Ishikawa (cell line): ENCODE data around the gene STX5.
A peak's percentile ranks its signal among the peaks of the same experiment; 100 is the strongest.

Experiments used
- CREB1 ChIP-seq: IDR thresholded peaks from 2 replicates; pipeline ENCODE4 v1.6.1; 2012; ENCODE audit warnings: low read depth
- NFIC ChIP-seq: IDR thresholded peaks from 2 replicates; pipeline ENCODE4 v1.6.1; 2012
- TAF1 ChIP-seq: IDR thresholded peaks from 2 replicates; pipeline ENCODE4 v1.6.1; 2012; ENCODE audit warnings: low read depth, mild to moderate bottlenecking
- TCF12 ChIP-seq: IDR thresholded peaks from 2 replicates; pipeline ENCODE4 v1.6.1; 2012; ENCODE audit warnings: low read depth
- TEAD4 ChIP-seq: IDR thresholded peaks from 2 replicates; pipeline ENCODE4 v1.6.1; 2012
- YY1 ChIP-seq: IDR thresholded peaks from 2 replicates; pipeline ENCODE4 v1.6.1; 2012; ENCODE audit warnings: low read depth
- ZBTB7A ChIP-seq: IDR thresholded peaks from 2 replicates; pipeline ENCODE4 v1.6.1; 2012; ENCODE audit warnings: low read depth
- TF ChIP-seq, protein P1 (sequence below): IDR thresholded peaks from 2 replicates; pipeline ENCODE4 v1.6.1; 2012; ENCODE audit warnings: low read depth, mild to moderate bottlenecking

STX5 gene

DNA sequence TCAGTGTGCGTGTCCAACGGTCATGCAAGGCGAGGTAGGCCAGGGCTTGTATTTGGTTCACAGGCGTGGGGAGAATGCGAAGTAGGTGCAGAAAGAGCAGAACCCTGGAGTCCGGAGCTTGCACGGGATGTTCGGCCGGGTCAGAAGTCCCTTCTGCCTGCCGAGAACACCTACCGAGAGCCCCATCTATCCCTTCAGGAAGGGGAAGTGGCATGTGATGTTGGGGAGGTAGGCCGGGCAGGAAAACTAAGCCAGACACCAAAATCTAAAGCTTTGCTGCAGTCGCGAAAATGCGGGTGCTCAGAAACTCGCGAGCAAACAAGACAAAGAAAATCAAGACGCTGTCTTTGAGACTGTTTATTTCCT lies 61.1 kb downstream of the STX5 start:
- TF ChIP-seq TEAD4 (no peak), TAF1 (no peak), YY1 (no peak), TCF12 (no peak), CREB1 (no peak), NFIC (0 out of 2 replicates have a peak, but pooled peaks have one; percentile 12), ZBTB7A (no peak)

DNA sequence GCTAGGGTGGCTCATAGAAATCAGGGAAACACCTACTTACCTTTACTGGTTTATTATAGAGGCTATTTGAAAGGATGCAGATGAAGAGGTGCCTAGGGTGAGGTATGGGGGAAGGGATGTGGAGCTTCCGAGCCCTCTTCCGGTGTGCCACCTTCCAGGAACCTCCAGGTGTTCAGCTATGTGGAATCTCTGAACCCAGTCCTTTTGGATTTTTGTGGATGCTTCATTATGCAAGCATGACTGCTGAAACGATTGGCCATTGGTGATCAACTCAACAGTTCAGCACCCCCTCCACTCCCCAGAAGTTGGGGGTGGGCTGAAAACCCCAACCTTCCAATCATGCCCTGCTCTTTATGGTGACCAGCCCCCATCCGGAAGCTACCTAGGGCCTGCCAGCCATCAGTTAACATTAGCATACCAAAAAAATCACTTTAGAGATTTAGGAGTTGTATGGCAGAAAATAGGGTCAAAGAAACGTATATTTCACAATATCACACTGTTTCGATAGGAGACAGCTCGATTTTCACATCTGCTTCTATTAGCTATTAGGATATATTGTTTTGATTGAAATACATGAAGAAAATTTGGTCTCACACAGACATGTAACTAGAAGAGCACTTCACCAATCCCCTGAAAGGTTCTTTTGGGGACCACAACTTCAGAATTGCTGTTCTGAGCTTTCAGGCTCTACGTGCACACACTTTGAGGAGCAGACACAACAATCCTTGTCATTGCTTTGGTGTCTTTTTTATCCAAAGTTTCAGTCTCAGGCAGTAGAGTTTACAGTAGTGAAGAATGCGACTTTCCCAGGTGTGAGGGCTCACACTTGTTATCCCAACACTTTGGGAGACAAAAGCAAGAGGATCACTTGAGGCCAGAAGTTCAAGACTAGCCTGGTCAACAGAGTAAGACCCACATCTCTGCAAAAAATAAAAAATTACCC lies 73.7 kb downstream of the STX5 start:
- TF ChIP-seq NFIC (no peak), CREB1 (no peak), TAF1 (no peak), ZBTB7A (no peak)
- TF ChIP-seq, protein P1, sequence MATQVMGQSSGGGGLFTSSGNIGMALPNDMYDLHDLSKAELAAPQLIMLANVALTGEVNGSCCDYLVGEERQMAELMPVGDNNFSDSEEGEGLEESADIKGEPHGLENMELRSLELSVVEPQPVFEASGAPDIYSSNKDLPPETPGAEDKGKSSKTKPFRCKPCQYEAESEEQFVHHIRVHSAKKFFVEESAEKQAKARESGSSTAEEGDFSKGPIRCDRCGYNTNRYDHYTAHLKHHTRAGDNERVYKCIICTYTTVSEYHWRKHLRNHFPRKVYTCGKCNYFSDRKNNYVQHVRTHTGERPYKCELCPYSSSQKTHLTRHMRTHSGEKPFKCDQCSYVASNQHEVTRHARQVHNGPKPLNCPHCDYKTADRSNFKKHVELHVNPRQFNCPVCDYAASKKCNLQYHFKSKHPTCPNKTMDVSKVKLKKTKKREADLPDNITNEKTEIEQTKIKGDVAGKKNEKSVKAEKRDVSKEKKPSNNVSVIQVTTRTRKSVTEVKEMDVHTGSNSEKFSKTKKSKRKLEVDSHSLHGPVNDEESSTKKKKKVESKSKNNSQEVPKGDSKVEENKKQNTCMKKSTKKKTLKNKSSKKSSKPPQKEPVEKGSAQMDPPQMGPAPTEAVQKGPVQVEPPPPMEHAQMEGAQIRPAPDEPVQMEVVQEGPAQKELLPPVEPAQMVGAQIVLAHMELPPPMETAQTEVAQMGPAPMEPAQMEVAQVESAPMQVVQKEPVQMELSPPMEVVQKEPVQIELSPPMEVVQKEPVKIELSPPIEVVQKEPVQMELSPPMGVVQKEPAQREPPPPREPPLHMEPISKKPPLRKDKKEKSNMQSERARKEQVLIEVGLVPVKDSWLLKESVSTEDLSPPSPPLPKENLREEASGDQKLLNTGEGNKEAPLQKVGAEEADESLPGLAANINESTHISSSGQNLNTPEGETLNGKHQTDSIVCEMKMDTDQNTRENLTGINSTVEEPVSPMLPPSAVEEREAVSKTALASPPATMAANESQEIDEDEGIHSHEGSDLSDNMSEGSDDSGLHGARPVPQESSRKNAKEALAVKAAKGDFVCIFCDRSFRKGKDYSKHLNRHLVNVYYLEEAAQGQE, result no peak
